Measurements from ENCODE around the gene SLC35G2. TPM values are rescaled to one million over a fixed set of nuclear protein-coding genes. Genes with fewer than 3 reads are reported as not detected.

SLC35G2 gene
- total RNA-seq, 1 donor from 2014 or later: 7.1 TPM

DNA sequence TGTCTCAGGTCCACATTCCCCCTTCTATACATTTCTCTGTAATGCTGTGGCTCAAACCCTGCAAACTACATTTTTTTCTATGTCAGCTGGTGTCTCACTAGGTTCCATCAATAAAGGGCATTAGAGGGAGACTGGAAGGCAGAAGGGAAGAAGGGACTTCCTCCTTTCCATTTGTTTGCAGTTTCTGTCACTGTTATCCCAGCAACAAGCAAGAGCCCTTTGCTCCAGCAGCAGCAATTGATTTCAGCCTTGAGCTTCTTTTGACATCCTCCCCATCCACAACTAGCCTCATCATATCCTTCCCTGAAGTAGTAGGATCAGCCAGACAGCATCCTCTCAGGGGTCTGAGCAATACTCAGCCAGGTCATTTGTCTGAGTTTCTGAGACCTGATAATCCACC lies 37.7 kb downstream of the SLC35G2 start:
- Mint-ChIP-seq H3K36me3 (ENCODE audit: unreplicated experiment) (peaks cover 18% of the 10 kb centered on the region), H3K4me1 (ENCODE audit: unreplicated experiment) (peaks cover 17% of the 10 kb centered on the region), H3K27ac (ENCODE audit: unreplicated experiment) (no peak overlapping the region), H3K4me3 (ENCODE audit: unreplicated experiment) (no peak overlapping the region), H3K9me3 (ENCODE audit: unreplicated experiment) (no peaks in the 10 kb centered on the region), H3K27me3 (ENCODE audit: unreplicated experiment) (no peaks in the 10 kb centered on the region)
- DNase-seq (ENCODE audit: extremely low spot score, unreplicated experiment): no peak
- TF ChIP-seq, protein P1, sequence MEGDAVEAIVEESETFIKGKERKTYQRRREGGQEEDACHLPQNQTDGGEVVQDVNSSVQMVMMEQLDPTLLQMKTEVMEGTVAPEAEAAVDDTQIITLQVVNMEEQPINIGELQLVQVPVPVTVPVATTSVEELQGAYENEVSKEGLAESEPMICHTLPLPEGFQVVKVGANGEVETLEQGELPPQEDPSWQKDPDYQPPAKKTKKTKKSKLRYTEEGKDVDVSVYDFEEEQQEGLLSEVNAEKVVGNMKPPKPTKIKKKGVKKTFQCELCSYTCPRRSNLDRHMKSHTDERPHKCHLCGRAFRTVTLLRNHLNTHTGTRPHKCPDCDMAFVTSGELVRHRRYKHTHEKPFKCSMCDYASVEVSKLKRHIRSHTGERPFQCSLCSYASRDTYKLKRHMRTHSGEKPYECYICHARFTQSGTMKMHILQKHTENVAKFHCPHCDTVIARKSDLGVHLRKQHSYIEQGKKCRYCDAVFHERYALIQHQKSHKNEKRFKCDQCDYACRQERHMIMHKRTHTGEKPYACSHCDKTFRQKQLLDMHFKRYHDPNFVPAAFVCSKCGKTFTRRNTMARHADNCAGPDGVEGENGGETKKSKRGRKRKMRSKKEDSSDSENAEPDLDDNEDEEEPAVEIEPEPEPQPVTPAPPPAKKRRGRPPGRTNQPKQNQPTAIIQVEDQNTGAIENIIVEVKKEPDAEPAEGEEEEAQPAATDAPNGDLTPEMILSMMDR (IDR thresholded peaks at IDR 0.05): no peak

DNA sequence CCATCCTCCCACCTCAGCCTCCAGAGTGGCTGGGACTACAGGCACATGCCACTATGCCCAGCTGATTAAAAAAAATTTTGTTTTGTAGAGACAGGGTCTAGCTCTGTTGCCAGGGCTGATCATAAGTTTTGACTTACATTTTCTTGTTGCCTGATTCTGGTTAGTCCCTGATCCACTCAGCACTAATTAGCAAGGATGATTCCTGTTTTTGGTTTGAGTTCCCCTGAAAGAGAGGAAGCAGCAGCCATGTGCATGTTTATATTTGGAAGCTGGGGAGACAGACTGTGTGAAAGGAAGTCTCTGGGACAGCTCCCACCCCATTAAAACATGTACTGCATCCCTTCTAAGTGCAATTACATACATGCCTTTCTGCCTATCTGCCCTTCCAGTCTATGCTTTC lies 39.5 kb downstream of the SLC35G2 start:
- Mint-ChIP-seq H3K27ac (ENCODE audit: unreplicated experiment) (no peak overlapping the region), H3K27me3 (ENCODE audit: unreplicated experiment) (no peaks in the 10 kb centered on the region), H3K4me1 (ENCODE audit: unreplicated experiment) (peaks cover 23% of the 10 kb centered on the region), H3K4me3 (ENCODE audit: unreplicated experiment) (no peak overlapping the region), H3K9me3 (ENCODE audit: unreplicated experiment) (no peaks in the 10 kb centered on the region), H3K36me3 (ENCODE audit: unreplicated experiment) (peaks cover 18% of the 10 kb centered on the region)
- no peak for DNase-seq (ENCODE audit: extremely low spot score, unreplicated experiment)
- TF ChIP-seq, protein P1 (IDR thresholded peaks at IDR 0.05): no peak

DNA sequence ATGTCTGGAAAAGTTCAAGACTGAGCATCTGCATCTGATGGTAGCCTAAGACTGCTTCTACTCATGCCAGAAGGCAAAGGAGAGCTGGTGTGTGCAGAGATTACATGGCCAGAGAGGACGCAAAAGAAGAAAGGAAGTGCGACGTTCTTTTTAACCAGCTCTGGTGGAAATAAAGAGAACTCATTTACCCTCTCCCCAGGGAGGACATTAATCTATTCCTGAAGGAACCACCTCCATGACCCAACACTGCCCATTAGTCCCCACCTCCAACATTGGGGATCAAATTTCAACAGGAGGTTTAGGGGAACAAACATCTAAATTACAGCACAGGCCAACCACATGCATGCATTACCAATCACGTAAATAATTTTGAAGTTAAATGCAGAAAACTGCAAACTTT lies 41.6 kb downstream of the SLC35G2 start:
- Mint-ChIP-seq H3K4me1 (ENCODE audit: unreplicated experiment) (peaks cover 26% of the 10 kb centered on the region), H3K27me3 (ENCODE audit: unreplicated experiment) (no peaks in the 10 kb centered on the region), H3K27ac (ENCODE audit: unreplicated experiment) (no peak overlapping the region), H3K9me3 (ENCODE audit: unreplicated experiment) (no peaks in the 10 kb centered on the region), H3K36me3 (ENCODE audit: unreplicated experiment) (peaks cover 11% of the 10 kb centered on the region), H3K4me3 (ENCODE audit: unreplicated experiment) (peak overlapping the region; percentile 92)
- DNase-seq (ENCODE audit: extremely low spot score, unreplicated experiment): no peak
- TF ChIP-seq, protein P1 (IDR thresholded peaks at IDR 0.05): no peak

DNA sequence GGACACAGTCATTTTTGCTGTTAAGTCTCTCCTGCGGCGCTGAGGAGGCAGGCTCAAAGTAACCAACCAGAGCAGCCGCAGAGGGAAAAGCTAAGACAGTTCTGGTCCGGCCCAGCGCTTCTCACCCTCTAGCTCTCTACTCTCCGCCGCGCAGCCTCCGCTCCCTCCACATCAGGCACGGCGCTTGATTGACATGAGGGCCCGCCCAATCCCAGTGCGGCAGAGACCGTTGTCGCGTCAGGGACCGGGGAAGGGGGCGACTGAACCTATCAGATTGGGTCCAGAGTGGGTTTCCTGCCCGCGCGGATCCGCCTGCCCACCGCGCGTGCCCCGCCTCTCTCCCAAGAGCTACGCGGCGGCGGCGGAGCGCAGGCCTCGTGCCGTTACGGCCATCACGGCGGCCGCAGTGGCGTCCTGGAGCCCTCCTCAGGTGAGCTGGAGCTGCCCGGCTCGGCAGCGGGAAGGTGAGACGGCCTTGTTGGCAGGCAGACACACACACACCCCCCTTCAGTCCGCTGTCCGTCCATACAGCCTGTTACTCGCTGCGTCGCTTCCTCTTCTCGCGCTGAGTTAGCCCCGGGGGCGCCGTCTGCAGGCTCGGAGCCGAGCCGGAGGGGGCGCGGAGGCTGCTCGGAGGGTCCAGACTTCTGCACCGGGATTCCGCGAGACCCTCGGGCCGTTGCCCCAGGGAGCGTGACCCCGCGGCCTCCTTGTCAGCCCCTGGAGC lies 43.1 kb downstream of the SLC35G2 start, which contains the start of gene NCK1:
Gene NCK1, plus strand, starts transcription at position 319 of the 727 bp plus-strand sequence. CDS start 65,794 bp downstream, outside the sequence.
- H3K4me1 Mint-ChIP-seq (ENCODE audit: unreplicated experiment): peaks cover 26% of the 10 kb centered on the region
- H3K9me3 Mint-ChIP-seq (ENCODE audit: unreplicated experiment): no peaks in the 10 kb centered on the region
- peak within 1 kb of the TSS; percentile 92 for H3K4me3 Mint-ChIP-seq (ENCODE audit: unreplicated experiment)
- H3K36me3 Mint-ChIP-seq (ENCODE audit: unreplicated experiment): peaks cover 6% of the 10 kb centered on the region
- TF ChIP-seq, protein P1 (IDR thresholded peaks at IDR 0.05): peak; percentile 30
- DNase-seq (ENCODE audit: extremely low spot score, unreplicated experiment): peak; percentile 99
- H3K27me3 Mint-ChIP-seq (ENCODE audit: unreplicated experiment): no peaks in the 10 kb centered on the region
- peak within 1 kb of the TSS; percentile 95 for H3K27ac Mint-ChIP-seq (ENCODE audit: unreplicated experiment)

DNA sequence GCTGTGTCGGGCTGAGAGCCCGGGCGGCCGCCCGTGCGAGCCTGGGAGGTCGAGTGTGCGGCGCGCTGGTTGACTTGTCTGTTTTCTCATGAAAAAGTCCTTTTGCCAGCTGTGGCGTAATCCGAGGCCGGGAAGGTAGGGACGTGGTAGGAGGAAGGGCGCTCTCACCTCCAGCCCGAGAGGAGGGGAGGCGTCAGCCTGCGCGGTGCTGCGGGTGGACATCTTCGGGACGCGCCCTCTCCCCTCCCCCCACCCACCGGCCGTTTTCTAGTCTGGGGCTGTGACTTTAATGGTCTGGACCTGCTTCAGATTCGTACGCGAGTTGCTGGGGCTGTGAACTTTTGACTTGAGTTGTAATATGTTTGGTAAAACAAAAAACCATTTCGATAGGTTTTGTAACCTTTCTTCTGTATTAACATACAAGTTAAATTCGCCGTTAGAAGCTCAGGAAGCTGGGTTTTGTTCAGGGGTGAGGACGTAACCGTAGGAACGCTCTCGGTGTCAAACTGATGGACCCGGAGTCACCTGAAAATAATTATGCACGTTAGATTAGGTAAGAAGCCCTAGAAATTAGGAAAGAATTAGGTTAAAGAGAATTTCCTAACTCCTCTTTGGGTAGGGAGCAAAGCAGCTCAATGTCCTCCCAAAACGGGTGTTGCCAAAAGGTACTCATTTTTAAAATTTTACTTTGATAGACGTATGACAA lies 43.8 kb downstream of the SLC35G2 start:
- Mint-ChIP-seq H3K4me3 (ENCODE audit: unreplicated experiment) (peak overlapping the region; percentile 92), H3K4me1 (ENCODE audit: unreplicated experiment) (peaks cover 26% of the 10 kb centered on the region), H3K27me3 (ENCODE audit: unreplicated experiment) (no peaks in the 10 kb centered on the region), H3K27ac (ENCODE audit: unreplicated experiment) (peak overlapping the region; percentile 95), H3K36me3 (ENCODE audit: unreplicated experiment) (peaks cover 3% of the 10 kb centered on the region), H3K9me3 (ENCODE audit: unreplicated experiment) (no peaks in the 10 kb centered on the region)
- TF ChIP-seq, protein P1 (IDR thresholded peaks at IDR 0.05): no peak
- DNase-seq (ENCODE audit: extremely low spot score, unreplicated experiment): no peak

Measured in osteocyte (in vitro differentiated cells).